Activated CD8-positive, alpha-beta memory T cell treated with anti-CD3 and anti-CD28 coated beads, Interleukin-2, amount 50 U/mL, for 24 hours (primary cell): ENCODE data around the gene MYO3A.
"Not testable (repeated sequence)": the region's sequence is repeated elsewhere in the genome, so short reads cannot be mapped to it uniquely, and the experiment has no call there.

Experiments used
- DNase-seq: peaks from one replicate; pipeline ENCODE4 v3.0.0-alpha.2; 2020; ENCODE audit errors: extremely low read depth

Gene MYO3A

DNA sequence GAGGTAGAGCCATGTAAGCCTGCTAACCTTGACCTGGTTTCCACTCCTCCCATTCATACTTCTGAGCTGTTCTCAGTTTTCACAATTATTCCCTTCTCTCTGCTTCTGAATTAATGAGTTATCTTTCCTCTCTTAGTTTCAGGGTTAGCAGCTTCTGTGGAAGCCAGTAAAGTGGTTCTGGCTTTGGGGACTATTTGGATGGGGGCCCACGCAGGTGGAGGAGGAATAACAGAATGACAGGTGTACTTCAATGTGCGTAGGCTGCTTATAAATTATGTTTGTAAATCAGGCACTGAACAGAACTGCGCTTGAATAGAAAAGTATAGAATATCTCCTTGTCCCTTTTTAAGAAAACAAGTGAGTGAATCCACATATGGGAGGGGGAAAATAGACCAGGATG, 153.6 kb downstream of the MYO3A start:
- DNase-seq, result no peak

DNA sequence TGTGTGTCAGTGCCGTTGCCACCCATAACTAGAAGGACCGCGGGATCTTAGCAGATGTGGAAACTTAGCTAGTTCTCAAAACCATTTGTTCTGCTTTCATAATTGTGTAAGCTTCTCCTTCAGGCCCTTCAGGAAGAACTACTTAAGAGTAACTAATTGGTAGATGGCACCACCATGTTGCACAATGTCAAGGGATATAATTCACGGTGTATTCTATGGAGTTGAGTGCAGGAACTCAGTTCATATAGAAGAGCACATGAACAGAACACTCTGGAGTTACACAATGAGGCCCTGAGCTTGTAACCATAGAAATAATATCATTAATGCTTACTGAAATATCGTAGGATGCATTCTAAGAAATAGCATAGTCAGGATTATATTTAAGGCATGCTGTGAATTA, 156.0 kb downstream of the MYO3A start:
- DNase-seq, result no peak

DNA sequence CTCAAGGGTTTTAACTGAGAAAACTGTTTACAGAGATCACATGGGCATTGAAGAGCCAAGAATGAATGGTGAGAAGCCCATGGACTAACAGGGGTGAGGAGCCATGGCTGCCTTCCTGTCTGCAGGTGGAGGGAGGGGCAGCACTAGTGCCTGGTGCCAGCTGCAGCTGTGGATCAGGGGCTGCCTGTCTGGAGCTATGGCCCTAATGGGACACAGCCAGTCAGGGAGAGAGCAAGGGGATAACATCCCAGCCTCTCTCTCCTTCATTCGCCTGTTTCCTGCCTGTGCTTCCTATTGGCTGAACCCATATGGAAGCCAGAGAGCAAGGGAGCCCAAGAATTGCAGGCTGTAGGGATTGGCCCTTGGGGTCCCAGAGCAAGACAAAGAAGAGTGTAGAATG, 156.7 kb downstream of the MYO3A start:
- DNase-seq, result no peak

DNA sequence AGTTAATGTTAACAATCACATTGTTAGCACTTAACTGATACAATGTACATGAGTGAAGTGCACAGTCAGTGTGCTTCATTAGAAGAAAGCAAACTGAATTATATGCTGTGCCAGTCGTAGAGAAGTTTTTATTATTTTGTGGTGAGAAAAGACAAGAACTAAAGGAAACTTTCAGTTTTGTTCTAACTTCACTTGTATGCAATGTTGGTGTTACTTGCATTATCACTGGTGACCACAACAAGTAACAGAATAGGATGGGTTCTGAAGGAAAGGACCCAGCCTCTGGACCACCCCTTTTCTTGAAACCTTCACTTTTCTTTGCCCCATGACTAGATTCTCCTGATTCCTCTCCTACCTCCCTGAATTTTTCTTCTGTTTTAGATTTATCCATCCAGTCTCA, 159.2 kb downstream of the MYO3A start:
- no peak for DNase-seq

DNA sequence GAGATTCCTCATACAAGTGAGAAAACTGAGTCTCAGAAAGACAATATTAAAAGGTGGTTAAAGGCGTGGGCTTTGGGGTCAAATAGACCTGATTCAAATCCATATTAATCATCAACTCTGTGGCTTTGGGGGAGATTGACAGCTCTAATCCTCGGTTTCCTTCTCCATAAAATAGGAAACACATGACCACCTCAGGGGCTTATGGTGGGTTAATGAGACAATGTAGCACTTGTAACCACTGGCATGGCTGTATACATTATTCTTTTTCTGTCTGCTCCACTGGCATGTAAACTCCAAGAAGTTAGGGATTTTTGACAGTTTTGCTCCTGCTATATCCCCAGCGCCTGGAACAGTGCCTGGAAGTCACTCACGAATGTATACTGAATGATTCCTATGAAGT, 161.8 kb downstream of the MYO3A start:
- no peak for DNase-seq

DNA sequence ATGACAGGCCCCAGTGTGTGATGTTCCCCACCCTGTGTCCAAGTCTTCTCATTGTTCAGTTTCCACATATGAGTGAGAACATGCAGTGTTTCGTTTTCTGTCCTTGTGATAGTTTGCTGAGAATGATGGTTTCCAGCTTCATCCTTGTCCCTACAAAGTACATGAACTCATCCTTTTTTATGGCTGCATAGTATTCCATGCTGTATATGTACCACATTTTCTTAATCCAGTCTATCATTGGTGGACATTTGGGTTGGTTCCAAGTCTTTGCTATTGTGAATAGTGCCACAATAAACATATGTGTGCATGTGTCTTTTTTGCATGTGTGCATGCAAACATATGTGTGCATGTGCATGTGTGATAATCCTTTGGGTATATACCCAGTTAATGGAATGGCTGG, 163.5 kb downstream of the MYO3A start:
- not testable (repeated sequence) for DNase-seq

DNA sequence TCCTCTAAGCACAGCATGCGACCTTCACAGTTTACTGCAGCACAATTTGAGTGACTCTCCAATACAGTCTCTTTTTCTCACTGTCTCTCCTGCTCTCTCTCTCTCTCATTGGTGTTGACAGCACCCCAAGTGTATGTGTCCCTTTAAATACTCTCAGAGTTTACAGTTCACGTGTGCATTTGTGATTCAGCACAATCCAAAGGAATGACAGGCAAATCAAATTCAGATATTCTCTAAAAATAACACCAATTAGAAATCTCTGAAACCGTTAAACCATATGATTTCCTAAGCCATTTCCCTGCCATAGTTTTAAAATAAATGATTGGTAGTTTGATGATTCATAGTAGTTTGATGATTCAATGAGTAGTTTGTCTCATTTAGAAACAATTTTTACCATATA, 178.5 kb downstream of the MYO3A start:
- no peak for DNase-seq

DNA sequence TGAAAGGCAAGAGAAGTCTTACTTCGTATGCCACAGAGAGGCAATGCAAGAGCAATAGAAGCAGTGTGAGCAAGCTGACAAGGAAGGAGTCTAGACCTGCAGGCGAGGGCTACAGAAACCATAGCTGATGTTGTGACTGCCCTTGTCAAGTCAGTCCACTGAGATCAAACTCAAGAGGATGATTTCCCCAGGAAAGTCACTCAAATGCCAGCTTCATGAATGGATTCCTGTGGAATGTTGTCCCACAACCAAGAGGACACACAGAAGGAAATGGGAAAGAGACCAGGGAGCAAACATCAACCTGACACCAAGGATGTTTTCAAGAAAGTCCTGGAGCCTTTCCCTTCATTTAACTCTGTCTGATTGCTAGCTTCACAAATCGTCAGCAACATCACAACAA, 204.6 kb downstream of the MYO3A start:
- DNase-seq, result no peak

DNA sequence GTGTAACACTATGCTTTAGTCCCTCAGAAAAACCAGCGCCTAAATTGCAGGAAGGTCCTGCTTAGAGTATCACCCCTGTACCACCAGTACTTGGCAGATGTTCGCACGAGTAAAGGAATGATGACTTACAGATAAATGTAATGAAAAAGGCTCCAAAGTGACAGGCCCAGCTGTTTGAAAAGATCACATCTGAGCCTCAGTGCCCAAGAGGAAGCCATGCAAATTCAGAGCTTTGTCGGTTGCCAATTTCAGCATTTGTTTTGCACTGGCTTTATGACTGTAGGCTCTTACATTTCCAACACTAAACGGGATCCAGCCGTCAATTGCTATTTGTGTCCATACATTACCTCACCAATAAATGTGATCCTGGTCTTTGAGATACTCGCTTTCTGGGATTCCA, 222.0 kb downstream of the MYO3A start:
- no peak for DNase-seq

DNA sequence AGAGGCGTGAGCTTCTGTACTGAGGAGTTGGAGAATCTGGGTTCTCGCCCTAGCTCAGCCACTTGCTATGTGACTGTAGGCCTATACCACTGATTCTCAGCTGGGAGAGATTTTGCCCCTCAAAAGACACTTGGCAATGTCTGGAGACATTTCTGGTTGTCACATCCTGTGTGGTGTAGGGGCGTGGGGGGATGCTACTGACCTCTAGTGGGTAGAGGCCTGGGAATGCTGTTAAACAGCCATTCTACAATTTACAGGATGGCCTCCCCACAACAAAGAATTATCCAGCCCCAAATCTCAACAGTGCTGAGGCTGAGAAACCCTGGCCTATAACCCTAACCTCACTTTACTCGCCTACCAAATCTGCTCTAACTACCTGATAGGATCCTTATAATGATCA, 223.7 kb downstream of the MYO3A start:
- DNase-seq, result no peak

DNA sequence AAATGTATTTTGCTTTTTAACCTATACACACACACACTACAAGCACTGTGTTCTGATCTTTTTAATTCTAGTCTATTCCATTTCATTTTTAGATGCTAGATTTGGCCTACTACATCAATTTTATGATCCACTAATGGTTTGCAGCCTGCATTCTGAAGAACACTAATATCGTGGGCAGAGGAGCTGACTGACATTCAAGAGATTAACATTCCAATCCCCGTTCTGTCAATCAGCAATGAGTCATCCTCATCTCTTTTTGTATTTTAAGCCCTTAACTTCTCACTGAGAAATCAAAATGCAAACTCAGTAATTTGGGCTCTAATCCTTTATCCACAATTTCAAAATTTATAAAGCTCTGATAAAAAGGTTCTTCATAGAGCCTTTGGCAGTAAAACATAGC, 235.4 kb downstream of the MYO3A start:
- no peak for DNase-seq

DNA sequence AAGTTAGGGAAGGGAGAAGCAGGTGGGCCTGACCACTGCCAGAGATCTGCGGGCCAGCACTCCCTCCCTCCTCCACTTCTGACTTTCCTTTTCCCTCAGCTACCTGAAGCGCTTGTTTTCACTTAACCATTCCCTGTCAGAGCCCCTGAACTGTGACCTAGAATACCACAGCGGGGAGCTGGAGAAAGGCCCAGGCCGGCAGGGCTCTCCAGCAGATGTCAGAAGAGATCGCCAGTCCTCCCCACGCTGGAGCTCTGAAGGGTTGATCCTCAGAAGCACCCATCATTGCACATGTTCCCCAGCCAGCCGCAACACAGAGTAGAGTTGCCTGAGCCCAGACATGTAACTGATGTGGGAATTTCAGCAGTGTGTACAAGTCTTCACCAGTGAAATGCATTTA, 238.1 kb downstream of the MYO3A start:
- no peak for DNase-seq

DNA sequence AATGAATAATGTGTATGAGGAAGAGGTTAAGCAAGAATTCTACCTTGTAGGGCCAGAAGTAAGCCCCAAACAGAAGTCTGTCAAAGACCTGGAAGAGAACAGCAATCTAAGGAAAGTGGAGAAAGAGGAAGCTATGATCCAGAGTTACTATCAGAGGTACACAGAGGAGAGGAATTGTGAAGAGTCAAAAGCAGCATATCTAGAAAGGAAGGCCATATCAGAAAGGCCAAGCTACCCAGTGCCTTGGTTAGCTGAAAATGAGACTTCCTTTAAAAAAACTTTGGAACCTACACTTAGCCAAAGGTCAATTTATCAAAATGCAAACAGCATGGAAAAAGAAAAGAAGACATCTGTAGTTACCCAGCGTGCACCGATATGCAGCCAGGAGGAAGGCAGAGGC, 239.8 kb downstream of the MYO3A start:
- no peak for DNase-seq

DNA sequence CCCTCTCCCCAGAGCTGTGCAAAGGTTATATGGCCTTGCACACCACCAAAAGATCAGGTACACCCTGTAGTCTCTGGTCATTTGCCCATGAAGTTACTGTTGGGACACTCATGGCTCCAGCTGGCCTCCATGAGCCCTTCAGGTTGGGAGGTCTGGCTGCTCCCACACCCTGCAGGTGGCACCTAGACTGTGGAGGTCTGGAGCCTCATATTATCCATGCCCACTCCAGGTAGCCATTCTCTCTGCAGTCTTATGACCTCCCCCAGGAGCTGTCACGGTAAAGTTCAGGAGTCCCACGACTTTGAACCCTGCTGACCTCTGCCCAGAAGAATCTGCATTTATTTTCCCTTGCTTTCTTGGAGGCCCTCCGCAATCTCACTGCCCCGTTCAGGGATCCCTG, 243.3 kb downstream of the MYO3A start:
- no peak for DNase-seq

DNA sequence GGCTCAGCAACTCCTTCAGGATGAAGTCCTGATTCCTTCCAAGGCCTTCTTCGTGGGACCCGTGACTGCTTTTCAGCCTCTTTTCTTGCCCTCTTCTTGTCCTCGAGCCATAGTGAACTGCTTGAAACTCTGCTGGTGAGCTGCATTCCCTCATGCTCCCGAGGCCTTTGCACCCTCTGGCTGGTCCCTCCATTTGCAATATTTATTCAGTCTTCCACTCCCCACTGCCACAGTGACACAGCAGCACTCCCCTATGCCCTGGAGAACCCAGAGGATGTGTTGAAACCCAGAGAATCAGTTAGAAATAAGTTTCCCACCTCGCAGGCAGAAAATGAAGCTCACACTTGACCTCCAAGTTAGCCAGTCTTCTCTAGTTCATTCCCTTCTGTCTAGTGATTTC, 260.2 kb downstream of the MYO3A start:
- DNase-seq, result no peak

DNA sequence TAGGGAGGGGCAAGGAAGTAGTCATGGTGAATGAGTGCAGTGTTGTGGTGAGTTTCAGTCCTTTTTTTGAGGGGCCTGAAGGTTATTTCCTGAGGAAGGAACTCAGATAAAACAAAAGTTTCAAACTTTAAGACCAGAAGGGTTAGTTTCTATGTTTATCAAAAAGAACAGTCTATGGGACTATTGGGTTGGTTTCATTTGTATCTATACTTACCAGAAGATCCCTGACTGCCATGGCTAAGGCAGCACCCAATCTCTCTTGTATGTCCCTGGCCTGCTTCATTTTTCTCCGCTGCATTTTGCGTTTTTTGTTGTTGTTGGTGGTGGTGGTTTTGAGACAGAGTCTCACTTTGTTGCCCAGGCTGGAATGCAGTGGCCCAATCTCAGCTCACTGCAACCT, 263.2 kb downstream of the MYO3A start:
- no peak for DNase-seq

DNA sequence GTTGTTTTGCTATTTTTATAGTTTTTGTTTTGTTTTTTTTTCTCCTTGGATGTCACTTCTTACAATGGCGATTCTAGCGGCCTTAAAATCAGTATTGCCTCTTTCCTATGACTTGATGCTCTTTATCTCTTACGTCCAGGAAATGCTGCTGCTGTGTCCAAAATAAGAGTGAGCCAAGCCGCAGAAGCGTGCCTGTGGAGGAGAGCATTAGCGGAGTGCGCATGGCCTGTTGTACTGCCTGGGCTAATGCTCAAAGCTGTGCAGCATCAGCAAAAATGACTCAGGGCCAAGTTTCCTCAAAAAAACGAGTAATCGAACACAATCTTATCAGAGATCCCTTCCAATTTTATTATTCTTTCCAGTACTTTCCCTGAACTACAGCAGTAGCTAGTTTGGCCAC, 264.1 kb downstream of the MYO3A start:
- no peak for DNase-seq

DNA sequence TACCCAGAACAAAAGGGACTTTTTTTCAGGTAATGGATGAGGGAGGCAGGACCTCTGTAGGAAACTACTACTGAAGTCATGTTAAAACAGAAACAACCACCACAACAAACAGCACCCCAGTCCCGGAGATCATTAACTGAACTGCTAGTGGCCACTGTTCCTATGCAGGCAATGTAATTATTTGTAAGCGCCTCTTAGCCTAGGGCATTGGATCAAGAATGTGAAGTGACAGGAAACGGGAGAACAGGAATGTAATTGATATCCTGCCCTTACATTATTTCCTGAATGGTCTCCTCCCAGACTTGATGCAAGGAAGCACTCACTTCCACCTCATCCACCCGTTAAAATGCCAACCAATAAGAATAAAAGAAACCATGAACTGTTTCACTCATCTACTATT, 265.8 kb downstream of the MYO3A start:
- DNase-seq, result no peak

DNA sequence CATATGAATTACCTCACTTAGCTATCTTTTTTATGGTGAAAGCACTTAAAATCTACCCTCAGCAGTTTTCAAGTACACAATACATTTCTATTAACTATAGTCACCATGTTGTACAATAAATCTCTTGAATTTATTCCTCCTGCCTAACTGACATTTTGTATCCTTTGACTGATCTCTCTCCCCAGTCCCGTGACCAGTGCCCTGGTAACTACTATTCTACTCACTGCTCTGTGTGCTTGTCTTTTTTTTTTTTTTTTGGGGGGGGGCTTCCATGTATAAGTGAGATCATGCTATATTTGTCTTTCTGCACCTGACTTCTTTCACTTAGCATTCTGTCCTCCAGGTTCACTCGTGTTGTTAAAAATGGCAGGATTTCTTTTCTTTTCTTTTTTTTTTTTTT, 271.2 kb downstream of the MYO3A start:
- no peak for DNase-seq

DNA sequence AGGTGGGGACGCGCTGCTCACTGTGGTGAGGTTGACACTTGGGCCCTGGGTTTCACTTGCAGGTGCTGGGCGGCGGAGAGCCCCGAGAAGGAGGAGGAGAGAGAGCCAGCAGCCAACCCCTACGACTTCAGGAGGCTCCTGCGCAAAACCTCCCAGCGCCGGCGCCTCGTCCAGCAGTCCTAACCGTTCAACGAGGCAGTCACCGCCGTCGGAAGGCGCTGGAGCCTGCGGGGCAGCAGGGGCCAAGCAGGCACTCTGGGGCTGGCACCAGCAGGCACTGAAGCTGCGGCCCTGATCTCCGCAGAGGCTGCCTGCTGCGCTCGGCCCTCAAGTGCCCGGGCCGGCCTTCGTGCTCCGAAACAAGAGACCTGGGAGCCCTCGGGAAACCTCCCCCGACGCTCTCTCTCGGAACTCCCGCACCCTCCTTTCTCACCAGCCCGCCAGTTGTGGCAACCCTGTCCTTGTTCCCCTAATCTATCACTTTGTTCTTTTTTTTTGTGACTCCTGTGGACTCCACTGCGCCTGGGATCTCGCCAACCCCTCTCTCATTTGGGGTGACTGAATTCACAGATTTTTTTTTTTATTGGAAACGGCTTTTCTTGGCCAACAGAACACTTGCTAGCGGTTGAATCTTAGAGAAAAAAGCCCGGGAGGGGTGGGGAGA, 277.9 kb downstream of the MYO3A start:
- no peak for DNase-seq

DNA sequence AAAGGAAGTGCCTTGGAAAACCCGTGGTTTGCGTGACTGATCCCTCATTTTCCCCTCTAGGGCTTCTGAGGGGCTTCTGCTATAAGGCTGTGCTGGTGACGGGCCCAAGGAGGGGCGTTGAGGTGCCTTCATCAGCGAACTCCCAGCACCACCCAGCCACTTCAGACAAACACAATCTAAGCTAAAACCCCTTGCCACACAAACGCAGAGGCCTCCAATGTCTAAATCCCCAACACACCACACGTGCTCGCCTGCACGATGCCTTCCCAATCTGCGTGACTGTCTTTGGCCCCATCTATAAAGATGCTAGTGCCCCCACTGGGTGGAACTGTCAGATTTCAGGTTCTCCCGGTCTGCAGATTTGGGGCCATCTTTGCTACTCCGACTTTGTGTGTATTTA, 278.5 kb downstream of the MYO3A start:
- DNase-seq, result no peak

DNA sequence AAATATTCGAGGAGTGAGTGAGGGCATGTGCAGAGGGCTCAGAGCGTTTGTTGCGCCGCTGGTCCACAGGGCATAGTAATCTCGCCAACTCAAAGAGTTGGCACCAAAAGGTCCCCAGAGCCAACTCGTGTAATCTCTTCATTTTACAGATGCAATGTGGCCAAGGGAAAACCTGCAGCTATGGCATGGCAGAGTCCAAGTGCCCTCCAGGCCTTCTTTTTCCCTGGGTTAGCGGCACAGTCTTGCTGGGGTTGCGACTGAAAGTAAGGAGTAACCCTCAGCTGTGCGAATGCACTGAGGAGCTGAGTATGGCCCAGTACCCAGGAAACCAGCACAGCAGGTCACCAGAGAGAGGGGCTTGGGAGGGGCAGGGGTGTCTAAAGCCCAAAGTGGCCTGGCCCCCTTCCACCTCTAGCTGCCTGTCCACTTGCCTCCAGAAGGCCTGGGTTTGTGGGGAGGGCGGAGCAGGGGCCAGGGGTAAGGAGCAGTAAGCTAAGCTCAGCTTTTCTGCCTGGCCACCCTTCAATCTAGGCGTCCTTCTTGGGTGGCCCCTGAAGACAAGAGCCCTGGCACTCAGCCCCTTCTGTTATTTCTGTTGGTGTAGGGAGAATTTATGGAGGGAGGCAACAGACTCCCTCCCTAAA, 279.2 kb downstream of the MYO3A start:
- DNase-seq, result no peak

DNA sequence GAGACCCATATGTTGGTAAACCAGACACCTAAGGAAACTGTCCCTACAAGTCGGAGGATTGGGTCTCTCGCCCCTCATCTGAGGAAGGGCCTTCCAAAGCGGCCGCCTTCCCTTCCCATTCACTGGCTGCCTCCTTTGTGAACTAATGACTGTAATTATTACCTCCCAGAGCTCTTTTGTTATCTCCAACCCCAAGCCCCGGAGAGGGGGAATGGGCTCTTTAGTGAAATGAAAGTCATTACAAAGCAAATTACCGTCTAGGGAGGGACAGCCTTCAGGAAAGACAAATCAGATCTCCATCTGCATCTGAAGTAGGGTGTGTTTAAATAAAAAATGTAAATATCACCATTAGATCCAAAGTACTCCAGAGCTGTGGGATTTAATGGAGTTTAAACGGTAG, 280.0 kb downstream of the MYO3A start:
- DNase-seq, result no peak
